EL (cell line): Measurements from ENCODE around the gene SLC46A1.

Experiments
- DNase-seq: peaks from one replicate; pipeline ENCODE4 v3.0.0-alpha.2; 2016

SLC46A1 gene

DNA sequence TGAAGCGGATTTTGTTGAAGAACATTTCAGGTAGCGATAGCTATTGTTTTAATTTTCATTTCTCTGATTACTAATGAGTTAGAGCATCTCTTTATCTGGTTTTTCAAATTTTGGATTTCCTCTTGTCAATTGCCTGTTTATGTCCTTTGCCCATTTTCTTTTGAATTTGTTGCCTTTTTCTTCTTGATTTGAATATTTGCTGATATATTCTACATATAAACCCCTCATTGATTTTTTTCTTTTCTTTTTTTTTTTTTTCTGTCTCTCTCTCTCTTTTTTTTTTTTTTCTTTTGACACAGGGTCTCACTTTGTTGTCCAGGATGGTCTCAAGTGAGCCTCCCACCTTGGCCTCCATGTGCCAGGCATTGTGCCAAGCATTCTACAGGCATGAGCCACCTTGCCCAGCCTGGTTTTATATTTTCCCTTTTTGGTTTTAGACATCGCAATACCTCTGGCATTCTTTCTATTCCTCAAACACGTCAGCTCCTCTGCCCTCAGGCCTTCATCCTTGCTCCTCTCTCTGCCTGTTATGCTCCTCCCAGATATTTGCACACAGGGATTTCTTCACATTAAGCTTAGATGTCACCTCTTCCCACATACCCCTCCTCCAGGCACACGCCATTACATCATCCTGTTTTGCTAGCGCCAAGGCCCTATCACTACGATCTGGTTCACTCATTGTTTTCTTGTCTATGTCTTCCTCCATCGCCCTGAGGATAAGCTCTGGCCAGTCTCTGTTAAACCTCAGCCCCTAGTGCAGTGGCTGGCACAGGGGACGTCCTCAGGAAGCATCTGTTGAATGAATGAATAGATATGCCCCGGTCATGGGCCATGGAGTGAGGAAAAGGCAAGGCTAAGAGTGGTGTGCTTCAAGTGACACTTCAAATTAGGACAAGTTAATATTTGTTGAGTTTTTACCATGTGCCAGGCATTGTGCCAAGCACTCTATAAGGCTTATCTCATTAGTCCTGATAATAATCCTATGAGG, 25.9 kb downstream of the SLC46A1 start:
- peak; percentile 99 for DNase-seq

DNA sequence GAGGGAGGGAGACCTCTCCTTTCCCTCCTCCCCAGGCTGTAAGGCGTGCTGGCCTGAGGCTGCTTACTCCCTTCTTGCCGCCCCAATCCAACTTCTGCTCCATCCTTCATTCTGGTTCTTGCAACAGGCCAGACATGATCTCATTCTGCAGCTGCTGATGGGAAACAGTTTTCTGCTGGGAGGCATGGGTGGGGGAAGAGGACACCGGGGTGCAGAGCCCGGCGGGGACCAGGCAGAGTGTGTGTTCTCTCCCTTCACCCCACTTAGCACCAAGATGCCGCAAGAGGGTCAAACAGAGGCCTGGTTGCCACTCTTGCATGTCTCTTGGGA, 33.1 kb downstream of the SLC46A1 start:
- DNase-seq: no peak

DNA sequence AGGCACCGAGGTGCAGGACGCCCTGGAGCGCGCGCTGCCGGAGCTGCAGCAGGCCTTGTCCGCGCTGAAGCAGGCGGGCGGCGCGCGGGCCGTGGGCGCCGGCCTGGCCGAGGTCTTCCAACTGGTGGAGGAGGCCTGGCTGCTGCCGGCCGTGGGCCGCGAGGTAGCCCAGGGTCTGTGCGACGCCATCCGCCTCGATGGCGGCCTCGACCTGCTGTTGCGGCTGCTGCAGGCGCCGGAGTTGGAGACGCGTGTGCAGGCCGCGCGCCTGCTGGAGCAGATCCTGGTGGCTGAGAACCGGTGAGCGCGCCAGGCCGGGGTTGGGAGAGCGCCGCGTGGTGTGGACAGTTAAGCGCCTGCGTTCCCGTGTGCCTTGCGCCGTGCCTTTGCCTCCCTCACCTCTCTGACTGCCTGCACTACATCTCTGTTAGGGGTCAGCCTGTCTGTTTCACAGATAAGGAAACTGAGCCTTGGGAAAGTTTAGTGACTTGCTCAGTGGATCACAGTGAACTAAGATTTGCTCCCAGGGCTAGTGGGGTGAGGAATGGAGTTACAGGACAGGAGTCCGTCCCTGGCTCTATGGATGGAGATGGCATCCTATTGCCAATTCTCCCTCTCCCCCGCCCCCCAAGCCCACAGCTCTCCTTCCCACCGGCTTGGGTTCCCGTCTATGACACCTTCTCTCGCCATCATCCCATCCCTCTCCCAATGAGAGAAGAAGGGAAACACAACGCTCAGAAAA, 33.6 kb downstream of the SLC46A1 start:
- peak; percentile 46 for DNase-seq

DNA sequence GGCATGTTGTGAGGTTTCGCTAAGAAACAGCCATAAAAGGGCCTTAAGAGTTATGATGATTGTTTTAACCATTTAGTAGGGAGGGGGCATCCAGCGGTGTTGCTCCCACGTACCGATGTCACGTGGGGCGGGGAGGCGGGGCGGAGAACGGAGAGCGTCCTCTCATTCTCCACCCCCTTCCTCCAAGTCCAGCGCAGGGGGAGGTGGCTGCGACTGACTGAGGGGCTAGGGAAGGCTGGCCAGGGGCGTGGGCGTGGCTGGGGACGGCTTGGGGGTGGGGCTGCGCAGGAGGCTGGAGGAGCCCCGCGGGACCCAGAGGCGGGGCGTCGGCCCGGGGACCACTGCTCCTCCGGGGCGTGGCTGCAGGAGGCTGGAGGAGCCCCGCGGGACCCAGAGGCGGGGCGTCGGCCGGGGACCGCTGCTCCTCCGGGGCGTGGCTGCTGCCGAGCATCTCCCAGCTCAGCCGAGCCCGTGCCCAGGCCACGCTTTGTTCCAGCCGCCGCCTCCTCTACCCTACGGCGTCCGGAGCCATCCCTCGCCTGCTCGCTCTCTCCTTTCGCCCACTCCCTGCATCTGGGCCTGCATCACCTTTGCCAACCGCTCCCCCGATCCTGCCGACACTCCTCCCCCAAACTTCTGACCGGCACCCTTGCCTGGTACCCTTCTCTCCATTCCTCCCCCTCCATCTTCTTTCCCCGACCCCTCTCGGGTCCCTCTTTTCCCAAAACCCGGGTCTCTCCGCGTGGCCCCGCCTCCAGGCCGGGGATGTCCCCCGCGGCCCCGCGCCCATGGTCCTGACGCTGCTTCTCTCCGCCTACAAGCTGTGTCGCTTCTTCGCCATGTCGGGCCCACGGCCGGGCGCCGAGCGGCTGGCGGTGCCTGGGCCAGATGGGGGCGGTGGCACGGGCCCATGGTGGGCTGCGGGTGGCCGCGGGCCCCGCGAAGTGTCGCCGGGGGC, 34.5 kb downstream of the SLC46A1 start, which contains the start of gene SARM1:
TSS of gene SARM1 (plus strand) at position 450 of the 958 bp plus-strand sequence. CDS start at position 789, 339 bp downstream.
- peak; percentile 96 for DNase-seq

DNA sequence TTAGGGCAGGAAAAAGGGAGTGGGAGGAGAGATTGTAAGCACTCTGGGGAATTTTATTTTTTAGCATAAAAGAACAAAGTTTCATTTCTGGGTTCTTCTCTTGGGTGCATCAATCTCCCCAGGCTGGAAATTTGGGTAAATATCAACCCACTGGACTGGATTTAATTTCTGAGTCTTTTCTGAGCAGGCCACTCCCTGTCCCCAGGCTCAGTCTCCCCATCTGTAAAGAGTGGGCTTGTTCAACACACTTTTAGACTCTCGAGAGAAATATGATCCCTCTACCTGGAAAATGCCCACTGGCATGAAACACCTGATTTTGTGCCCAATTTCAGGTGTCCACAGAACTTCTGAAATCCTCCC, 35.3 kb downstream of the SLC46A1 start:
- no peak for DNase-seq

DNA sequence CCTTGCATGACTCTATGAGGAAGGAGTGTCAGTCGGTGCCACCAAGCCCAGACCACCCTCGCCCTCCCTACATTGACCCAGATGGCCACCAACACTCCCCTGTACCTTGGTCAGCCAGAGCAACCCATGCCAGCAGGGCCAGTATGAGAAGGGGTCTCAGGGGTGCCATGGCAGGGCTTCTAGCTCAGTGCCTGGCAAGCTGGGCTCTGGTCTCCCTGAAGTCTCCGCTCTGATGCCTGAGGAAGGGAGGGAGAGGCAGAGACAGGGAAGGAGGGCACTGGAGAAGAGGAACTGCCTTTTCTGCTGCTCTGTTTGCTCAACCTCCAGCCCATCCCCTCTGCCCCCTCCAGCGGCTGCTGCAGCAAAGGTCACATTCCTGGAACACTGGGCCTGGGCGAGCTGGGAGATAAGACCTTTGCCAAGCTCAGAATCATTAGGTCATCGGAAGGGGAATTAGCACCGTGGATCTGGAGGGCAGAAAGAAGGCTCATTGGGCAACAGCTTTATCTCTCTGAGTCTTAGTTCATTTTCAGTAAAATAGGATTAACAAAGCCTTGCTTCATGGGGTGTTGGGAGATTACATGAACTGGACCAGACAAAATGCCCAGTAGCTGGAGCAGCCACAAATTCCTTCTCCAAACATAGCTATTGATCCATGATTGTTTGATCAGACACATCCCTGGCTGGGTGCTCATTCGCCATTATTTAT, 35.8 kb downstream of the SLC46A1 start, which contains the start of gene VTN:
TSS of gene VTN (minus strand) at position 273 of the 709 bp plus-strand sequence. CDS start at position 169, 104 bp downstream.
- peak; percentile 77 for DNase-seq

DNA sequence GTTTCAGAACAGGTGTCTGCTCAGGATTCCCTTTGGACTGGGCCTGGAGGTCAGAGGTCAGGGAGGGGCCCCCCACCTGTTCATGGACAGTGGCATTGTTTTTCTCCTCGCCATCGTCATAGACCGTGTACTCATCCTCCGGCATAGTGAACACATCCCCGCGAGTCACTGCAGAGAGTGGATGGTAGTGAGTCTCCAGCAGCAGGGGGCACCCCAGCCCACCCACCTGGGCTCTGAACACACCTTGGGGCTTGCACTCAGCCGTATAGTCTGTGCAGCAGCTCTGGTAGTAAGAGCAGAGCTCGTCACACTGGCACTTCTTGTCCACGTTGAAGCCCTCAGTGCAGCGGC, 36.4 kb downstream of the SLC46A1 start:
- DNase-seq: no peak

DNA sequence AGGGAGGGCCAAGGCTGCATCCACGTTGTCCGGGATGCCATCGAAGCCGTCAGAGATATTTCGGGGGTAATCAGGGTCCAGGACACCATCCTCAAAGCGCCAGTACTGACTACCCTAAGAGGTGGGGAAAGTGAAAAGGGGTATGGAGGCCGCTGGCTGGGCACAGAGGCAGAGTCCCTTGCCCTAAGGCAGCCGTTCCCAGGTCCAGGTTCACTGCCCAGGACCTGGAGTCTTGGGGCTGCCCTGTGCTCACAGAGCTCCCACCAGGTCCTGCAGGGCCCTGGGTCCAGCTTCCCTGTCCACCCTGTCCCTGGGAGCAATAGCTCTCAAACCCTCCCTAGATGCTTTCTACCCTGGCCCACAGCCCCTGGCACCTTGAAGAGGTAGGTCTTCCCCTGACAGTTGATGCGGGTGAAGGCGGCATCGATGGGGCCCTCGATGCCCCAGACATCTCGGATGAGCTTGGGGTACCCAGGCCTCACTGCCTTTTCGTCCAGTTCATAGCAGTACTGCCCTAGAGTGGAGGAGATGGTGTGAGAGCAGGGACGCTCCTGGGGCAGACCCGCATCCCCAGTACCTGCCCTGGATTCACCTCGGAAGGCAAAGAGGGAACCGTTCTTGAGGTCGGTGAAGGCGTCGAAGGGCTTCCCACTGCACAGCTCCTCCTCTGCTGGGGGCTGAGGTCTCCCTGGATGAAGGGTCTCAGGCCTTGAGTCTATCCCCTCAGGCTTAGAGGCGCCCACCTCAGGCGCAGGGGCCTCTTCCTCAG, 36.9 kb downstream of the SLC46A1 start:
- no peak for DNase-seq

DNA sequence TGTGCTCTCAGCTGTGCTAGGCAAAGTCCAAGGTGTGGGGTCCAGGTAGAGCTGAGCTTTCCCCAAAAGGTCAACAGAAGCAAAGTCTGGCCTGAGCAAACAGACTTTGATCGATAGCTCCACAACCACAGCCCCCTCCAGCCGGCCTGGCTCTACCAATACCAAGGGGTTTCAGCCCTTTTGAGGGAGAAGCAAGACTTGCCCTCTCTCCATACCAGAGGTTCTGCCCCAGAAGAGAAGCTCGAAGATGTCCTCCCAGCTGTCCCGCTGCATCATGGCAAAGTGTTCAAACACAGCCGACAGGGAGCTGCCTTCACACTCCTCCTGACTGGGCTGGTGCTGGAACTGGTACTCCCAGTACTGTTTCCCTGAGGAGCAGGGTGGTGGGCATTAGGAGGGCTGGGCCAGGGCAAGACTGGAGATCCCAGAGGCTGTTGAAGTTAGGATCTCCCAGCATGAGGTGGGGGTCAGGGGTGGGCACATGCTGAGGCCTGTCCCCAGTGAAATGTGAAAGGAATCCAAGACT, 37.6 kb downstream of the SLC46A1 start:
- no peak for DNase-seq

DNA sequence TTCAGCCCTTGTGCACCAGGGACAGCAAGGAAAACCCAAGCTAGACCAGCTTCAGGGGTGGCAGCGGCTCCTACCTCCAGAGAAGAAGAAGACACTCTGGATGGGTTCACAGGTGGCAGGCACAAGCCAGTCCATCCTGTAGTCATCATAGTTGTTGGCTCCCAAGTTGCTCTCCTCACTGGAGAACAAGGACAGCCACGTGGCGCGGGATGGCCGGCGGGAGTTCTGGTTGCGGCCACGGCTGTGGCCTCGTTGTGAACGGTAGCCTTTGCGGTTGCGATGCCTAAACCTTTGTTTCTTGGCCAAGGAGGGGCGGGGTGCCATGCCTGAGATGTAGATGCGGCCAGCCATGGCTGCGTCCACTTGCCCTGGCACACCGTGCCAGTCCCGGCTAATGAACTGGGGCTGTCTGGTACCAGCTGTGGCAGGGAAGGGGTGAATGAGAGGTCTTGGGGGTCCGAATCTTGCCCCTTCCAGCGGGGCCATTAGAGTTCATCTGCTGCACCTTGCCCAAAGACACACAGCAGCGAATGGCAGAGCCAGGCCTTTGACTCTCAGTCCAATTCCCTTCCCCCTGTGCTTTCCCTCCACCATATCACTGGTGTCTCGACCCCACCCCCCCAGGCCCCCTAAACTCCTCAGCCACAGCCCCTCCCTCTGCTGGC, 38.2 kb downstream of the SLC46A1 start:
- no peak for DNase-seq

DNA sequence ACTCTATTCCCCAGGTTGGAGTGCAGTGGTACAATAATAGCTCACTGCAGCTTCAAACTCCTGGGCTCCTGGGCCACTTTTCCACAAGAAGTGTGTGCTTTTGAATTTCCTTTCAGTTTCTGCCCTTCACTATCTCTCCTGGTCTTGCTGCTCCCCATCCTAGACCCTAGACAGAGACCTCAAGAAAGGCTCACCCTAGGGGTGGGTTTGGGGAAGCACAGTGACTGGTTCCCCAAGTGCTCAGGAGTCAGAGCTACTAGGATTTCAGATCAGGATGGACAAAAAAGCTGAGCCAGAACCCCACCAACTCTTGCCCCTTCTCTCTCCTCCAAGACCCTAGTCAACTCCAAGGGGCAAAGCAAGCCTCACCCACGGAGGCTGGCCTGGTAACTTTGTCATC, 39.4 kb downstream of the SLC46A1 start:
- no peak for DNase-seq

DNA sequence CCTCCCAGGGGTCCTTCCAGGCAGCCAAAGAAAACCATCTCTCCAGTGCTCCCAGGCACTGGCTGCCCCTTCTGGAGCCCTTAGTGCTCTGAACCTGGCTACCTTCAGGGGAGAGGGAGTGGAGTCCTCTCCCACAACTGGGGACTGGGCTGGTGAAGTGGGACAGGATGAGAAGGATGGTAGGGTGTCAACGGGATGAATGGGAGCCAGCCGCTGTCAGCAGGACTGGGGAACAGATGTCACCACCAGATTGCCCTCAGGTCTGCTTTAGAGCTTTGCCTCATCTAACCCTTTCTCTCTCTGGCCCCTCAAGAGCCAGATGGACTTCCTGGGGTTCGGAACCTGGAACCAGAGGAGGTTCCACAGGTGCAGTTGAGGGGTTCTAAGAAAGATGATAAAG, 40.5 kb downstream of the SLC46A1 start:
- no peak for DNase-seq

DNA sequence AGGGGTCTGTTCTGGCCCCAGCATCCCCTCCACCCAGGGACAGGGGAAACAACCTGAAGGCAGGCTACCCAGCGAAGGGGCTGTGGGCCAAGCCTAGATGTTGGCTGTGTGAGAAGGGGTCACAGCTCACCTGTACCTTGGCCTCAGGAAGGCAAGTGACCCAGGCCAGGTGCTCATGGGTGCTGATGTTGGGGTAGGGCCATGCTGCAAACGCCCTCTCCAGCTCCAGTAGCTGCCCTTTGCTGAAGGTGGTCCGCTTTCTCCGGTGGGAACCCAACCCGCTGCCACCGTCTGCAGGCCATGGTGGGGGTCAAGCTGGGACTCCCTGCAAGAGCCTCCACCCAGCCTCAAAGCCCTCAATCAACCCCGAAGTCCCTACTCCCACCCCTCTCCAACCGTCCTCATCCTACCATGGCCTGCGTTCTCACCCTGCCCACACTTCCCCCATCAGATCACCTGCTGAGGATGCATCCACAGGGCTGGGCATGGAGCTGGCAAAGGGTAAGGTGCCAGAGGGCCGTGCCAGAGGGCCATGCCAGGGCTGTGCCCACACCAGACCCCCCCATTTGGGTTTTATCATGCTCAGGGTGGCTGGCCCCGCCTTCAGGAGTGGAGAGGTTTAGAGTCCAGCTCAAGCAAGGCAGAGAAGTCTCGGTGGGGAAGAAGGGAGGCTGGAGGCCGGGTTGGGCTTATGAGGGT, 41.2 kb downstream of the SLC46A1 start, which contains the start of gene SEBOX:
TSS of gene SEBOX (minus strand) at position 535 of the 699 bp plus-strand sequence. CDS start at position 487, 48 bp downstream.
- DNase-seq: no peak

DNA sequence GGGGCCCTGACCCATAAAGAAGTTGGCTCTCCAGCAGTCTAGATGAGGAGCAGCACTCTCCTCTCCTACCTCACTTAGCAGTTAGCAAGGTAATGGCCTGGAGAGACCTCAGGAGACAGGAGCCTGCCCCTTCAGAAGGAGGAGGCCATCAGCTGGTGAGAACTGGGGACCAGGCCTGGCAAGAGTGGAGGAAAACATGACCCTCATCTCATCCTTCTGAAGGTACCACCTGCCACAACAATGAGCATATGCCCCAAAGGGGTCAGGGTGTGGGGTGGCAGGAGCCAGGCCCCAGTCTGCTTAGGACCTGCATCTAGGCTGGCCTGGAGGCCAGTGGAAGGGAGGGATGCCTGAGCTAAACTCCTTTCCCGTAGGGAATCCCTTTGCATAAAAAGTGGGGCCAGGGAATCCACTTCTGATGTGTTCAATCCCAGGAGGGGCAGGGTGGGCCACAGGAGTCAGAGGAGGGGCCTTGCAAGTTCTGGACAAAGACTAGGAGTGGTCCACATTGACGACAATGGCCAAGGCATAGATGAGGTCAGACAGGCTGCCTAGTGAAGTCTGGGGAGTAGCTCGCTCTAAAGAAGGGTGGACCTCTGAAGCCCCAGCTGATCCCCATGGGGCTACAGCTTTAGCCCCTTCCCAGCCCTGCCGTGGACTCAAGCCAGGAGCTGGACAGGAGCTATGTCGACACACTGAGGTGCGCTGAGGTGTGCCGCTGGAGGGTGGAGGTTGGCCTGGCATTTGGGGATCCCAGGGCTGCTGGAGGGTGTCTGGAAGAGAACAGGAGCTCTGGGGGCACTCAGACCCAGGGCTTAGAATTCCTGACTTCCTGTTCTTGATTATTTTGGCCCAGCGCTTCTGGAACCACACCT, 42.0 kb downstream of the SLC46A1 start:
- no peak for DNase-seq

DNA sequence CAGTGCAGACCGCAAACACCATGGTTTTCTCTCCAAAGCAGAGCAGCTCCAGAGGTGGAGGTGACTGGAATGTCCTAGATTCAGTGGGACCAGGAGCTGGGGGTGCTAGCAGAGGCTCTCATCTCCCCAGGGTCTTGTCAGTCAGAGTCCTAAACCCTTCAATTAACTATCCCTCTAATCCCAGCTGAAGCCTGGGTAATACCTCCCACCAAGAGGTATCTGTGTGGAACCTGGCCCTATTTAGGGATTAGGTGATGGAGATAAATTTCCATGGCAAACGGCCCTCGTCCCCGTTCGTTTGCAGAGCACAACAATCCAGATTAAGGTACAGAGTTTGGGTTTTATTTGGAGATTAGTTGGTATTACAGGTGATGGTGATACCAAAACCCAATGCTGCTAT, 42.8 kb downstream of the SLC46A1 start:
- DNase-seq: no peak

DNA sequence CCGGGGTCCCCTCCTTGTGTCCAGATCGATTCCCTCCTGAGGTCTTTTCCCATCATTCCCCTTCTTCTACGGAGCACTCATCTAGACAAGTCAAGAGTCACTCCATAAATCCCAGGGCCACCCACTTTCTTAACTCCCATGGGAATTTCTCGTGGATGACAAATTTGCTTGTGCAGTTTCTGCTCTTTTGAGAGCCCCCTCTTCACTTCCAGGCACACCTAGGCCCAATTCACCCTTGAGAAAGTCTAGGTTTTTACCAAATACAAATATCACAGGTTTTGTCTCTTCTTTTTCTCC, 48.2 kb downstream of the SLC46A1 start:
- DNase-seq: no peak

DNA sequence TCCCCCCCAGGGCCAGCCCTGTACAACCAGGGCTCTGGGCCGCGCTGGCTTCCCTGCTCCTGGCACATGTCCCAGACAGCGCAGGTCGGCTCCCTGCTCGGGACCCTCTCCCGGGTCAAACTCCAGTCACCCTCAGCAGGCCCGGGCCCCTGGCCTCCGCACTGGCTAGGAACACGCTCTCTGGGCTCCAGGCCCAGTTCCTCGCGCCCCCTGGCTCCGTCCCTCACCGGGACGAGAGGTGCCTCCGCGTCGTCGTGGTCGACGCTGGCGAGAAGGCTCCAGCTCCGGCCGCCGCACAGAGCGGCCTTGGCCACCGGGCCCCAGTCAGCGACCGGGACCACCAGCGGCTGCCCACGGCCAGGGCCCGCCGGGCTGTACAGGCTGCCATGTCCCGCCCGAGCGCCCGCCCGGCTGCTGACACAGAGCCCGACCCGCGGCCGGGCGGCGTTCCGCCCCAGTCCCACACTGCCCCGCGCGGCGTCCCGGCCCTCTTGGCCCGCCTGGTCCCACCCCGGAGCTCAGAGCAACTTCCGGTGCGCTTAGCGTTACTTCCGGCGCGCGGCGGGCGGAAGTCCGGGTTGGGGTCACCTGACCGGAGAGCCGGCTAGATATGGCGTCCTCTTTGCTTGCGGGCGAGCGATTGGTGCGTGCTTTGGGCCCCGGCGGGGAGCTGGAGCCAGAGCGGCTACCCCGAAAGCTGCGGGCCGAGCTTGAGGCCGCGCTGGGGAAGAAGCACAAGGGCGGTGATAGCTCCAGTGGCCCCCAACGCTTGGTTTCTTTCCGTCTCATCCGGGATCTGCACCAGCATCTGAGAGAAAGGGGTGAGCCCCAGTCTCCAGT, 48.7 kb downstream of the SLC46A1 start, which contains the start of gene POLDIP2:
TSS of gene POLDIP2 (minus strand) at position 467 of the 840 bp plus-strand sequence. CDS start at position 388, 79 bp downstream.
- DNase-seq: peak; percentile 94

DNA sequence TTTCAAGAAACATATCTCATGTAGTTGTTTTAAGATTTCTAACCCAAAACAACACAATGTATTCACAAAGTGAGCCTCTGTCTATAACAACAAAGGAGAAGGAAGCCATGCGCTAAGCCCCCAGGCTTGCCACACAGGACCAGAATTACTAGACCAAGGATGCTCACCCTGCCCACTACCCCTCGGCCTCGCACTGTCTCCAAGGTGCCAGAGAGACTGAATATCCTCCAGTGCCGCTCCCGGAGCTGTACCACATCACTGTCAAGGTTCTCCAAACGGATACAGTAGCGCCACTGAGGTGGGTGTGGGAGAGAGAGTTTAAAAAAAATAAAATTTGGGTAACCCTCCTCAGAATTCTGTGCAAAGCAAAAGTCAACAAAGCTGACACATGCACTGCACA, 55.7 kb downstream of the SLC46A1 start:
- DNase-seq: no peak
